Nephron (organoid): ENCODE results near the gene CNTNAP2.
"Not testable (repeated sequence)": the region's sequence is repeated elsewhere in the genome, so short reads cannot be mapped to it uniquely, and the experiment has no call there.

Experiments used
- H3K27ac Mint-ChIP-seq, 3 experiments: 2 replicates each; pipeline ENCODE4 v1.8.0; 2020; ENCODE audit warnings: mixed read lengths in 3 of 3, mild to moderate bottlenecking in 2 of 3, moderate library complexity in 1 of 3
- H3K27me3 Mint-ChIP-seq: 2 replicates; pipeline ENCODE4 v1.8.0; 2021; ENCODE audit warnings: low read depth, mild to moderate bottlenecking, moderate library complexity, mixed read lengths
- H3K36me3 Mint-ChIP-seq: 2 replicates; pipeline ENCODE4 v1.8.0; 2020; ENCODE audit warnings: low read depth, mixed read lengths
- H3K4me1 Mint-ChIP-seq: 2 replicates; pipeline ENCODE4 v1.8.0; 2020; ENCODE audit warnings: mixed read lengths
- H3K4me3 Mint-ChIP-seq, 3 experiments: 2 replicates each; pipeline ENCODE4 v1.8.0; 2020; ENCODE audit warnings: mild to moderate bottlenecking in 3 of 3, mixed read lengths in 3 of 3, moderate library complexity in 2 of 3
- H3K9me3 Mint-ChIP-seq: 2 replicates; pipeline ENCODE4 v1.8.0; 2020; ENCODE audit warnings: mixed read lengths
- TF ChIP-seq, protein P1 (sequence below), 3 experiments: fragments of 200-600 bp; sonication (generic); IDR thresholded peaks; one replicate each; pipeline ENCODE4 v1.5.0; 2021; ENCODE audit warnings: antibody characterized with exemption in 3 of 3; ENCODE audit not compliant: unreplicated experiment in 3 of 3

CNTNAP2 gene

DNA sequence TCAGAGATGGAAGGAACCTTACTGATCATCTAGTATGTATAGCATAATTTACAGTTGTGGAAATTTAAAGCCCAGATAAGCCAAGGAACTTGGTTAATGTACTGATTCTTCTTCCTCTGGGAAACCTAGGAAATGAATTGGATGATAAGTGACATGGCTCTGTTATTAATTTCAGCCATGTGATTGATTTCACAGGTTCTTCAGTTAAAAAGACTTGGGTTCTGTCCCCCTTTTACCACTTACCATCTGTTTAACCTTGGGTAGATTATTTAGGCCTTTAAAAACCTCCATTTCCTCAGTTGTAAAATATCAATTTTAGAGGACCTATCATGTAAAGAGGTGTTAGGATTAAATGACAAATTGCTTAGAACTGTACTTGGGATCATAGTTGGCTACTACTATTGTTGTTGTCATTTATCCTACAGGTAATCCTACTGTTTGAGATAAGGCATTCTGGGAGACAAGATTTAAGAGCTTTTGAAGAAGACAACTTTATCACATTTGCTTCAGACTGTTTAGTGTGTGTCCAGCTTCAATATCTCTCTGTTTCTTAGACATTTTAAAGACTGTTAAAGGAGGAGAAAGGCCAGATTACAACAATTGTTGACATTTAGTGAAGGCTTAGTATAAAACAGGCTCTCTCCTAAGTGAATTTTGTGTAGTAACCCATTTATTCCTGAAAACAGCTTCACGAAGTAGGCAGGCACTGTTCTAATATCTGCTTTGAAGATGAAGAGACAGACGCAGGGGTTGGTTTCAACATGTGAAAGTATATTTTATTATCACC, 1476.9 kb downstream of the CNTNAP2 start:
- Mint-ChIP-seq H3K4me3 (no peak overlapping the region), H3K4me1 (no peaks in the 10 kb centered on the region), H3K27me3 (no peaks in the 10 kb centered on the region), H3K9me3 (no peaks in the 10 kb centered on the region), H3K36me3 (no peaks in the 10 kb centered on the region), H3K27ac (no peak overlapping the region)
- TF ChIP-seq, protein P1, sequence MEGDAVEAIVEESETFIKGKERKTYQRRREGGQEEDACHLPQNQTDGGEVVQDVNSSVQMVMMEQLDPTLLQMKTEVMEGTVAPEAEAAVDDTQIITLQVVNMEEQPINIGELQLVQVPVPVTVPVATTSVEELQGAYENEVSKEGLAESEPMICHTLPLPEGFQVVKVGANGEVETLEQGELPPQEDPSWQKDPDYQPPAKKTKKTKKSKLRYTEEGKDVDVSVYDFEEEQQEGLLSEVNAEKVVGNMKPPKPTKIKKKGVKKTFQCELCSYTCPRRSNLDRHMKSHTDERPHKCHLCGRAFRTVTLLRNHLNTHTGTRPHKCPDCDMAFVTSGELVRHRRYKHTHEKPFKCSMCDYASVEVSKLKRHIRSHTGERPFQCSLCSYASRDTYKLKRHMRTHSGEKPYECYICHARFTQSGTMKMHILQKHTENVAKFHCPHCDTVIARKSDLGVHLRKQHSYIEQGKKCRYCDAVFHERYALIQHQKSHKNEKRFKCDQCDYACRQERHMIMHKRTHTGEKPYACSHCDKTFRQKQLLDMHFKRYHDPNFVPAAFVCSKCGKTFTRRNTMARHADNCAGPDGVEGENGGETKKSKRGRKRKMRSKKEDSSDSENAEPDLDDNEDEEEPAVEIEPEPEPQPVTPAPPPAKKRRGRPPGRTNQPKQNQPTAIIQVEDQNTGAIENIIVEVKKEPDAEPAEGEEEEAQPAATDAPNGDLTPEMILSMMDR (IDR thresholded peaks at IDR 0.05; ENCODE audit: unreplicated experiment in 3 of 3) = no peak

DNA sequence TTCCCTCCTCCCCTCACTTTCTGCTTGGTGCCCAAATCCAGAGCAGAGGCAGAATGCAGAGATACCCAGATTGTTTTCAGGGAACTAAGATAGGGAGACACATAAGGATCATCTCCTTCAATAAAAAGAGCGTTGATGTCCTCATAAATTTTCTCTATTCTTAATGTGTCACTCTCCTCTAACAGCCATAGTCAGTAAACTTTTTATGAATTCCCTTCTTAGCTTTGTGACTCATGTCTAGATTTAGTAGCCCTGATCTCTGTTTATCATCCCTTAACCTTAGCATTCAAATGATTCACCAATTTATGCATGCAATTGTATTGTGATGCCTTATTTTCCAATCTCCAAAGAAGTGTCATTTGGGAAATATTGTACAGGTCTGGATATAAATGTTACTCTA, 1478.4 kb downstream of the CNTNAP2 start:
- peaks cover 9% of the 10 kb centered on the region for H3K9me3 Mint-ChIP-seq
- H3K27ac Mint-ChIP-seq = no peak overlapping the region
- TF ChIP-seq, protein P1 (IDR thresholded peaks at IDR 0.05; ENCODE audit: unreplicated experiment in 3 of 3) = no peak
- no peak overlapping the region for H3K4me3 Mint-ChIP-seq
- no peaks in the 10 kb centered on the region for H3K27me3 Mint-ChIP-seq
- peaks cover 3% of the 10 kb centered on the region for H3K36me3 Mint-ChIP-seq
- H3K4me1 Mint-ChIP-seq = no peaks in the 10 kb centered on the region

DNA sequence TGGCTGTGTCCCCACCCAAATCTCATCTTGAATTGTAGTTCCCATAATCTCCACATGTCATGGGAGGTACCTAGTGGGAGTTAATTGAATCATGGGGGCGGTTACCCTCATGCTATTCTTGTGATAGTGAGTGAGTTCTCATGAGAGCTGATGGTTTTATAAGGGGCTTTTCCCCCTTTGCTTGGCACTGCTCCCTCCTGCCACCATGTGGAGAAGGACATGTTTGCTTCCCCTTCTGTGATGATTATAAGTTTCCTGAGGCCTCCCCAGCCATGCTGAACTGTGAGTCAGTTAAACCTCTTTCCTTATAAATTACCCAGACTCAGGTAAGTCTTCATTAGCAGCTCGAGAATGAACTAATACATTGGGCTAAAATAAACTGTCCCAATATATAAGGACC, 1482.1 kb downstream of the CNTNAP2 start:
- H3K4me1 Mint-ChIP-seq, H3K4me3 Mint-ChIP-seq, H3K27ac Mint-ChIP-seq, H3K9me3 Mint-ChIP-seq, H3K27me3 Mint-ChIP-seq, H3K36me3 Mint-ChIP-seq: not testable (repeated sequence)

DNA sequence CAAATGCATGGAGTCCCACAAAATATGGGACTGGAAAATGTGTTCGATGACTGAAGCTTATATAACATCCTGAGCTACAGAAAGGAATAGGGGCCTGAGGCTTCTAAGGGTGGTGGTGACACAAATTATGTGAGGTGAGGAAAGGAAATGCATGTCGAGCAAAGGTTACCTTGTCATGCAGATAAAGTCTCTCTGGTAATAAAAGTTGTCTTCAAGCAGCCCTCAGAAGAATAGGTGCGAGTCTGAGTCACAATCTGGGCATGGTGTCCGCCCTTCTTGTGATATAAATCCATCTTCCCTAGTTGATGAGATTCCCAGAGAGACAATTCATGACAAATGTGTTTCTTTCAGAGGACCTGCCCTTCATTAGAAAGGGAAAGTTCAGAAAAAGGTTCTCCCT, 1488.7 kb downstream of the CNTNAP2 start:
- no peaks in the 10 kb centered on the region for H3K4me1 Mint-ChIP-seq
- TF ChIP-seq, protein P1 (IDR thresholded peaks at IDR 0.05; ENCODE audit: unreplicated experiment in 3 of 3) = no peak
- peaks cover 12% of the 10 kb centered on the region for H3K9me3 Mint-ChIP-seq
- H3K27ac Mint-ChIP-seq = no peak overlapping the region
- H3K4me3 Mint-ChIP-seq = no peak overlapping the region
- no peaks in the 10 kb centered on the region for H3K27me3 Mint-ChIP-seq
- no peaks in the 10 kb centered on the region for H3K36me3 Mint-ChIP-seq

DNA sequence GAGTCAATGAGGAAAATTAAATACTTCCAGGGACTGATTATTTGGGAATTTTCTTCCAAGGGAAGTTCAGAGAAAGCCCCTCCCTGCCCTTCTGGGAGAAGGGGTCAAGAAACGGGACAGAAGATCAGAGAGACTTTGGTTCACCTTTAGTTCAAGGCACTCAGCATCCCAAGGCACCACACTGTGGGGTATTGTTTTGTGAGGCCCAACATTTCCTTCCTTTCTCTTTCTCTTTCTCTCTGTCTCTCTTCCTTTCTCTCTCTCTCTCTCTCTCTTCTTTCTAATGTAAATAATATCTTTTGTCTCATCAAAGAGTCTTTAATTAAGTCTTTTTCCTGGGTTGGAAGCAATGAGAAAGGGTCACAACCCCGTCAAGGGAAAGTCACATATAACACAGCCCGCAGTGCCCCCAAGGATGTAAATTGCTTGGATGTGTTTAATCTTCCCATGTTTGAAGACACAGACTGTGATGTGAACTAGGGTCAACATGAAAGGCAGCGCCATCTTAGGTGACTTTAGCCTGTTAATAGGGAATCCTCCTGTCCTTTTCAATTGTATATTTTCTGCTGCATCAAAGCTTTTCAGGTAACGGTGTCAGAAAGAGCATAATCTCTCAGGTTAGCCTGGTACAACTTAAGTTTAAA, 1490.7 kb downstream of the CNTNAP2 start:
- Mint-ChIP-seq H3K36me3 (no peaks in the 10 kb centered on the region), H3K27ac (no peak overlapping the region), H3K9me3 (peaks cover 12% of the 10 kb centered on the region), H3K4me3 (no peak overlapping the region), H3K4me1 (no peaks in the 10 kb centered on the region), H3K27me3 (no peaks in the 10 kb centered on the region)
- TF ChIP-seq, protein P1 (IDR thresholded peaks at IDR 0.05; ENCODE audit: unreplicated experiment in 3 of 3) = no peak

DNA sequence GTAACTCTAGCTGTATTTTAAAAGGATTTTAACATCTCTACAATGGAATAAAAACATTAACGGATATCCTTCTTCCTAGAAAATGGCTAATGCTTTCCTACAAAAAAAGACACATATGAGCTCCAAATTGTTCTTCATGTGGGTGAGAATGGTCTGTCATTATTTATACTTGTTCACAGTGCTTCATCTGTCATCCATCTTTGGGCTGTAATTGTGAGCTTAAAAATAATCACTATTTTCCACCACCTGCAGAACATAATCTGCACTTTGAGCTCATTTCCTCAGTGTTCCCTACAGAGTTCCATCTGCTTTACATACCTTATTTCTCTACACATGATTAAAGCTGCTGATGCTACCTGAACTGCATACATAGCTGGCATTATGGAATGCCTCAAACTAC, 1494.8 kb downstream of the CNTNAP2 start:
- no peak overlapping the region for H3K27ac Mint-ChIP-seq
- no peaks in the 10 kb centered on the region for H3K9me3 Mint-ChIP-seq
- H3K36me3 Mint-ChIP-seq = no peaks in the 10 kb centered on the region
- H3K27me3 Mint-ChIP-seq = no peaks in the 10 kb centered on the region
- H3K4me1 Mint-ChIP-seq = no peaks in the 10 kb centered on the region
- H3K4me3 Mint-ChIP-seq = no peak overlapping the region
- TF ChIP-seq, protein P1 (IDR thresholded peaks at IDR 0.05; ENCODE audit: unreplicated experiment in 3 of 3) = no peak
